MM.1S (cell line): ENCODE measurements around the gene AKAP5.

Experiments used
- DNase-seq: peaks from one replicate; pipeline ENCODE4 v3.0.0-alpha.2; 2015
- H2AFZ ChIP-seq: fragments of 300-600 bp; sonication (generic); 2 replicates; pipeline ENCODE4 v1.6.0; 2016; ENCODE audit warnings: antibody characterized with exemption, low read length
- H3F3A ChIP-seq: fragments of 300-600 bp; sonication (generic); 2 replicates; pipeline ENCODE4 v1.6.1; 2016; ENCODE audit warnings: mild to moderate bottlenecking, antibody characterized with exemption, low read length, moderate library complexity, mixed read lengths; ENCODE audit not compliant: insufficient read depth
- H3K27ac ChIP-seq: fragments of 300-600 bp; sonication (generic); 2 replicates; pipeline ENCODE4 v1.5.1; 2016; ENCODE audit warnings: mild to moderate bottlenecking, low read length
- H3K27me3 ChIP-seq: fragments of 300-600 bp; sonication (generic); replicated peaks from 2 replicates; pipeline ENCODE4 v1.6.0; 2016; ENCODE audit warnings: low read length; ENCODE audit not compliant: insufficient read depth
- H3K36me3 ChIP-seq: fragments of 300-600 bp; sonication (generic); replicated peaks from 2 replicates; pipeline ENCODE4 v1.6.1; 2016; ENCODE audit warnings: mild to moderate bottlenecking, low read length, mixed read lengths; ENCODE audit not compliant: insufficient read depth
- H3K4me1 ChIP-seq: fragments of 300-600 bp; sonication (generic); 2 replicates; pipeline ENCODE4 v1.6.1; 2016; ENCODE audit warnings: low read length, mixed read lengths
- H3K4me2 ChIP-seq: fragments of 300-600 bp; sonication (generic); 2 replicates; pipeline ENCODE4 v1.6.0; 2016; ENCODE audit warnings: low read depth, low read length
- H3K4me3 ChIP-seq: fragments of 300-600 bp; sonication (generic); 2 replicates; pipeline ENCODE4 v1.5.1; 2016; ENCODE audit warnings: low read length, mixed read lengths
- H3K79me2 ChIP-seq: fragments of 300-600 bp; sonication (generic); 2 replicates; pipeline ENCODE4 v1.6.1; 2016; ENCODE audit warnings: mixed run types, low read length, mixed read lengths
- H3K9ac ChIP-seq: fragments of 300-600 bp; sonication (generic); 2 replicates; pipeline ENCODE4 v1.6.1; 2016; ENCODE audit warnings: low read length, mixed read lengths
- H3K9me2 ChIP-seq: fragments of 300-600 bp; sonication (generic); replicated peaks from 2 replicates; pipeline ENCODE4 v1.6.1; 2016; ENCODE audit warnings: mild to moderate bottlenecking, low read length, mixed read lengths; ENCODE audit not compliant: insufficient read depth
- H3K9me3 ChIP-seq: fragments of 300-600 bp; sonication (generic); replicated peaks from 2 replicates; pipeline ENCODE4 v1.6.1; 2016; ENCODE audit warnings: mild to moderate bottlenecking, low read length, mixed read lengths; ENCODE audit not compliant: insufficient read depth
- H4K20me1 ChIP-seq: fragments of 300-600 bp; sonication (generic); 2 replicates; pipeline ENCODE4 v1.6.1; 2016; ENCODE audit warnings: mild to moderate bottlenecking, low read length, moderate library complexity, mixed read lengths; ENCODE audit not compliant: insufficient read depth
- CTCF ChIP-seq: fragments of 300-600 bp; sonication (generic); IDR thresholded peaks from 2 replicates; pipeline ENCODE4 v1.5.1; 2016; ENCODE audit warnings: antibody characterized with exemption, low read length, mixed read lengths
- EZH2 ChIP-seq: fragments of 300-600 bp; sonication (generic); optimal IDR thresholded peaks from 2 replicates; pipeline ENCODE3; 2017; ENCODE audit warnings: low read depth, mild to moderate bottlenecking, antibody characterized with exemption, low read length, mixed read lengths
- EZH2phosphoT487 ChIP-seq: fragments of 300-600 bp; sonication (generic); IDR thresholded peaks from 2 replicates; pipeline ENCODE4 v1.6.1; 2018; ENCODE audit warnings: antibody characterized with exemption, low read length

The AKAP5 gene

GRCh38 chr14:64491637-64492036 lies 26.3 kb downstream of the AKAP5 start:
- no peak overlapping the region for H2AFZ ChIP-seq
- no peak overlapping the region for H3K4me2 ChIP-seq
- no peaks in the 10 kb centered on the region; the same call in 1 of the 2 replicates for H3K79me2 ChIP-seq
- no peak overlapping the region for H3K27ac ChIP-seq
- H3K9me2 ChIP-seq, result no peaks in the 10 kb centered on the region
- H4K20me1 ChIP-seq, result no peaks in the 10 kb centered on the region
- H3K9me3 ChIP-seq, result no peaks in the 10 kb centered on the region
- no peak overlapping the region for H3K9ac ChIP-seq
- no peaks in the 10 kb centered on the region for H3F3A ChIP-seq
- H3K36me3 ChIP-seq, result no peaks in the 10 kb centered on the region
- H3K27me3 ChIP-seq, result no peaks in the 10 kb centered on the region
- no peak overlapping the region for H3K4me3 ChIP-seq
- DNase-seq, result no peak
- TF ChIP-seq EZH2 (no peak), EZH2phosphoT487 (no peak), CTCF (no peak)
- H3K4me1 ChIP-seq, result no peaks in the 10 kb centered on the region

- no peak for DNase-seq
- Histone ChIP-seq H3K27me3 (no peaks in the 10 kb centered on the region), H3K4me3 (no peak overlapping the region), H3K27ac (no peak overlapping the region), H3K9ac (no peak overlapping the region), H3K36me3 (no peaks in the 10 kb centered on the region; the same call in 1 of the 2 replicates), H3K9me2 (no peaks in the 10 kb centered on the region), H3K79me2 (peaks cover 4% of the 10 kb centered on the region), H3K9me3 (no peaks in the 10 kb centered on the region), H3F3A (no peaks in the 10 kb centered on the region), H4K20me1 (no peaks in the 10 kb centered on the region), H2AFZ (no peak overlapping the region), H3K4me1 (no peaks in the 10 kb centered on the region), H3K4me2 (no peak overlapping the region)
- TF ChIP-seq EZH2phosphoT487 (no peak), EZH2 (no peak), CTCF (no peak)
Measured at GRCh38 chr14:64493455-64493854, 28.2 kb downstream of the AKAP5 start.

GRCh38 chr14:64495252-64495651 lies 30.0 kb downstream of the AKAP5 start:
- H4K20me1 ChIP-seq, result no peaks in the 10 kb centered on the region
- no peak overlapping the region for H3K27ac ChIP-seq
- no peaks in the 10 kb centered on the region for H3K27me3 ChIP-seq
- no peaks in the 10 kb centered on the region for H3F3A ChIP-seq
- no peak overlapping the region for H3K4me3 ChIP-seq
- H3K9me2 ChIP-seq, result no peaks in the 10 kb centered on the region
- H3K79me2 ChIP-seq, result peaks cover 13% of the 10 kb centered on the region
- no peaks in the 10 kb centered on the region; the same call in 1 of the 2 replicates for H3K36me3 ChIP-seq
- H3K4me1 ChIP-seq, result 0 out of 2 replicates have a peak, but pooled peaks cover 2% of the 10 kb centered on the region
- TF ChIP-seq EZH2phosphoT487, result no peak
- TF ChIP-seq EZH2, result no peak
- no peak overlapping the region for H3K4me2 ChIP-seq
- no peak for DNase-seq
- H3K9me3 ChIP-seq, result no peaks in the 10 kb centered on the region
- no peak overlapping the region for H3K9ac ChIP-seq
- H2AFZ ChIP-seq, result no peak overlapping the region

GRCh38 chr14:64496764-64497163 lies 31.5 kb downstream of the AKAP5 start:
- H3F3A ChIP-seq, result peaks cover 4% of the 10 kb centered on the region; the same call in 1 of the 2 replicates
- H2AFZ ChIP-seq, result no peak overlapping the region
- no peak overlapping the region for H3K4me3 ChIP-seq
- H3K9me3 ChIP-seq, result no peaks in the 10 kb centered on the region
- no peak for TF ChIP-seq CTCF
- TF ChIP-seq EZH2phosphoT487, result no peak
- TF ChIP-seq EZH2, result no peak
- no peak overlapping the region for H3K4me2 ChIP-seq
- no peak for DNase-seq
- no peak overlapping the region for H3K27ac ChIP-seq
- H3K27me3 ChIP-seq, result no peaks in the 10 kb centered on the region
- peaks cover 28% of the 10 kb centered on the region for H3K79me2 ChIP-seq
- H3K36me3 ChIP-seq, result no peaks in the 10 kb centered on the region; the same call in 1 of the 2 replicates
- no peaks in the 10 kb centered on the region for H4K20me1 ChIP-seq
- H3K9ac ChIP-seq, result no peak overlapping the region
- 0 out of 2 replicates have a peak, but pooled peaks cover 2% of the 10 kb centered on the region for H3K4me1 ChIP-seq
- no peaks in the 10 kb centered on the region for H3K9me2 ChIP-seq
